22Rv1 (cell line): Measurements from ENCODE around the gene CDC20.

Source experiments
- ZFX ChIP-seq: fragments of 450-650 bp; IDR thresholded peaks from 2 replicates; pipeline ENCODE4 v1.6.1; 2017; ENCODE audit warnings: antibody characterized with exemption, borderline replicate concordance
- TF ChIP-seq, protein P1 (sequence below): fragments of 450-650 bp; IDR thresholded peaks from 2 replicates; pipeline ENCODE4 v1.5.1; 2017; ENCODE audit warnings: mild to moderate bottlenecking

DNA sequence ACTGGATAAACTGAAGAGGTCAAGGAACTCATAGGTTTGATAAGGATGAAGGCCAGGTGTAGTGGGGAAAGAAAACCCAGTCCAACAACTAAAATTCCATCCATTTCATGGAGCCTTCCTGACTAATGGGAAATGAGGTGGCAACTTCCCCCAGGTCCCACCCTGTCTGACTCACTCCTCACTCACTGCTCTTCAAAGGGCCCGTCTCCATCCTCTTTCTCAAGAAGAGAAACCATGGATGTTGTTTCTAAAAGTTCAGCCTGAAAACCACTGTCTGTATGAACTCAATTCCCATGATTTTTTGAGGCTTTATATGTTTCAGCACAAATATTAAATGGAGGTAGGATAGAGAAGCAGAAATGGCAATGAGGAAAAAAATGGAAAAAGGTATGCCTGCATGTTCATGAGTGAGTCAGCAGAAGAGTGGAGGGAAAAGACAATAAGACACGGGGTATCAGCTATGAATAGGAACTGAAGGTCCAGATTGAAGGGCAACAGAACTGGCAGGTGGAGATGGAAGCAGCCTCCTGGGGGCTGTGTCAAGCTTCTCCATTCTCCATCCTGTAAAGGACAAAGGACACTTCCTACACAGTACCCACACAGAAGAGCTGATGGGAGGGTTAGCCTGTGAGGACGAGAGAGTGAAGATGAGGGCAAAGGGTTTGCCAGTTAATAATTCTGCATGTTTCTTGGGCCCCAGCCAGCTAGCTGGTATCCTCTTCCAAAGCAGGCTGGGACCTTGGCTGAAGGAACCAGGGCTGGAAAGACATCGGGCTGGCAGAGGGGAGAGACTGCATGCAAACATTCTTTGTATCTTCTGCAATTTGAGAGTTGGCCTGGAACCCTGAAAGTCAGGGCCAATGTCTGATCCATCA is 14.5 kb downstream of the CDC20 start:
- TF ChIP-seq, protein P1, sequence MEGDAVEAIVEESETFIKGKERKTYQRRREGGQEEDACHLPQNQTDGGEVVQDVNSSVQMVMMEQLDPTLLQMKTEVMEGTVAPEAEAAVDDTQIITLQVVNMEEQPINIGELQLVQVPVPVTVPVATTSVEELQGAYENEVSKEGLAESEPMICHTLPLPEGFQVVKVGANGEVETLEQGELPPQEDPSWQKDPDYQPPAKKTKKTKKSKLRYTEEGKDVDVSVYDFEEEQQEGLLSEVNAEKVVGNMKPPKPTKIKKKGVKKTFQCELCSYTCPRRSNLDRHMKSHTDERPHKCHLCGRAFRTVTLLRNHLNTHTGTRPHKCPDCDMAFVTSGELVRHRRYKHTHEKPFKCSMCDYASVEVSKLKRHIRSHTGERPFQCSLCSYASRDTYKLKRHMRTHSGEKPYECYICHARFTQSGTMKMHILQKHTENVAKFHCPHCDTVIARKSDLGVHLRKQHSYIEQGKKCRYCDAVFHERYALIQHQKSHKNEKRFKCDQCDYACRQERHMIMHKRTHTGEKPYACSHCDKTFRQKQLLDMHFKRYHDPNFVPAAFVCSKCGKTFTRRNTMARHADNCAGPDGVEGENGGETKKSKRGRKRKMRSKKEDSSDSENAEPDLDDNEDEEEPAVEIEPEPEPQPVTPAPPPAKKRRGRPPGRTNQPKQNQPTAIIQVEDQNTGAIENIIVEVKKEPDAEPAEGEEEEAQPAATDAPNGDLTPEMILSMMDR = no peak
- TF ChIP-seq ZFX = no peak
